Activated T-cell treated with anti-CD3 and anti-CD28 coated beads, Interleukin-2, amount 50 U/mL, for 72 hours (primary cell): Measurements from ENCODE around the gene GPR34. TPM values are rescaled to one million over a fixed set of nuclear protein-coding genes. Genes with fewer than 3 reads are reported as not detected.
"Not testable (repeated sequence)": the region's sequence is repeated elsewhere in the genome, so short reads cannot be mapped to it uniquely, and the experiment has no call there.

ENCODE experiments used
- ATAC-seq, 2 donors: fragments of 150-1000 bp; cut with Tn5 transposase; replicated peaks in 1 of 2; 2 replicates each; pipeline ENCODE4 v1.10.0; 2021; ENCODE audit warnings: moderate library complexity in 2 of 2, mild to moderate bottlenecking in 1 of 2
- DNase-seq, 2 donors: peaks; one replicate each; pipeline ENCODE4 v3.0.0; 2021 to 2022; ENCODE audit warnings: mixed read lengths in 1 of 2
- H3K27ac Mint-ChIP-seq: one replicate; pipeline ENCODE4 v1.8.0; 2022; ENCODE audit warnings: mild to moderate bottlenecking, moderate library complexity, mixed read lengths
- H3K27me3 Mint-ChIP-seq: one replicate; pipeline ENCODE4 v1.8.0; 2022; ENCODE audit warnings: low read depth, mixed read lengths
- H3K36me3 Mint-ChIP-seq, 2 donors: one replicate each; pipeline ENCODE4 v1.8.0; 2022; ENCODE audit warnings: mixed read lengths in 2 of 2, mild to moderate bottlenecking in 1 of 2; ENCODE audit not compliant: insufficient read depth in 2 of 2
- H3K4me1 Mint-ChIP-seq: one replicate; pipeline ENCODE4 v1.8.0; 2022; ENCODE audit warnings: low read depth, mixed read lengths
- H3K4me3 Mint-ChIP-seq, 2 donors: one replicate each; pipeline ENCODE4 v1.8.0; 2022; ENCODE audit warnings: mild to moderate bottlenecking in 2 of 2, mixed read lengths in 2 of 2, moderate library complexity in 2 of 2
- H3K9me3 Mint-ChIP-seq, 2 donors: one replicate each; pipeline ENCODE4 v1.8.0; 2022; ENCODE audit warnings: mixed read lengths in 2 of 2
- total RNA-seq, 2 donors: library from RNA; stranded (reverse); gene quantifications; one replicate each; pipeline ENCODE4 v1.2.3, GENCODE V29; 2022

GPR34 gene
- total RNA-seq, 2 donors from 2014 or later, result 0.51 to 0.58 TPM

- Mint-ChIP-seq H3K27me3 (peaks cover 14% of the 10 kb centered on the region), H3K4me1 (peaks cover 33% of the 10 kb centered on the region)
Measured at GRCh38 chrX:41672643-41673042, 16.1 kb upstream of the GPR34 start.

GRCh38 chrX:41676361-41676760 lies 12.4 kb upstream of the GPR34 start:
- Mint-ChIP-seq H3K4me1 (peaks cover 13% of the 10 kb centered on the region), H3K27me3 (peaks cover 15% of the 10 kb centered on the region)
- not testable (repeated sequence) for DNase-seq, H3K36me3 Mint-ChIP-seq, ATAC-seq, H3K4me3 Mint-ChIP-seq, H3K9me3 Mint-ChIP-seq, H3K27ac Mint-ChIP-seq

More at GRCh38 chrX:41672643-41673042, 16.1 kb upstream of the GPR34 start:
- H3K9me3 Mint-ChIP-seq, result no peaks in the 10 kb centered on the region
- no peak overlapping the region for H3K27ac Mint-ChIP-seq
- ATAC-seq (peak; percentile 87 to 95), DNase-seq (no peak)
- peaks cover 3 to 4% of the 10 kb centered on the region in 2 donors for H3K36me3 Mint-ChIP-seq
- peak overlapping the region in 1 of 2 donors; percentile 6 for H3K4me3 Mint-ChIP-seq

- DNase-seq (no peak), ATAC-seq (no peak)
- Mint-ChIP-seq H3K9me3 (no peaks in the 10 kb centered on the region), H3K4me1 (peaks cover 5% of the 10 kb centered on the region), H3K4me3 (no peak overlapping the region), H3K27me3 (peaks cover 8% of the 10 kb centered on the region), H3K36me3 (peaks cover 2 to 4% of the 10 kb centered on the region in 2 donors), H3K27ac (no peak overlapping the region)
Measured at GRCh38 chrX:41677183-41678060, 11.4 kb upstream of the GPR34 start.

- no peaks in the 10 kb centered on the region for H3K9me3 Mint-ChIP-seq
- DNase-seq (no peak), ATAC-seq (no peak)
- peaks cover 0 to 5% of the 10 kb centered on the region in 2 donors for H3K36me3 Mint-ChIP-seq
- no peak overlapping the region for H3K4me3 Mint-ChIP-seq
- peaks cover 11% of the 10 kb centered on the region for H3K27me3 Mint-ChIP-seq
- no peak overlapping the region for H3K27ac Mint-ChIP-seq
- peaks cover 17% of the 10 kb centered on the region for H3K4me1 Mint-ChIP-seq
Measured at GRCh38 chrX:41684138-41684537, 4.6 kb upstream of the GPR34 start.

- H3K36me3 Mint-ChIP-seq, result peaks cover 0 to 5% of the 10 kb centered on the region in 2 donors
- H3K4me3 Mint-ChIP-seq, result no peak overlapping the region
- no peaks in the 10 kb centered on the region for H3K9me3 Mint-ChIP-seq
- no peak overlapping the region for H3K27ac Mint-ChIP-seq
- peaks cover 11% of the 10 kb centered on the region for H3K27me3 Mint-ChIP-seq
- ATAC-seq (no peak), DNase-seq (no peak)
- H3K4me1 Mint-ChIP-seq, result peaks cover 17% of the 10 kb centered on the region
Measured at GRCh38 chrX:41684940-41685339, 3.8 kb upstream of the GPR34 start.

- Mint-ChIP-seq H3K36me3 (peaks cover 0 to 3% of the 10 kb centered on the region in 2 donors), H3K27me3 (peaks cover 11% of the 10 kb centered on the region), H3K27ac (no peak overlapping the region), H3K4me3 (peak overlapping the region in 1 of 2 donors; percentile 36), H3K4me1 (peaks cover 17% of the 10 kb centered on the region), H3K9me3 (no peaks in the 10 kb centered on the region)
- ATAC-seq, result peak; percentile 43 to 49
- DNase-seq, result no peak
Measured at GRCh38 chrX:41686788-41687187, 2.0 kb upstream of the GPR34 start.

- Mint-ChIP-seq H3K27me3 (peaks cover 13% of the 10 kb centered on the region), H3K27ac (no peak overlapping the region), H3K4me1 (peaks cover 26% of the 10 kb centered on the region), H3K9me3 (no peaks in the 10 kb centered on the region), H3K4me3 (peak overlapping the region; percentile 10 to 41), H3K36me3 (peaks cover 0 to 3% of the 10 kb centered on the region in 2 donors)
- no peak for DNase-seq
- ATAC-seq, result no peak
Measured at GRCh38 chrX:41688156-41688555, 617 bp upstream of the GPR34 start.

GRCh38 chrX:41689711-41690110 lies 938 bp downstream of the GPR34 start:
- Mint-ChIP-seq H3K4me1 (peaks cover 38% of the 10 kb centered on the region), H3K4me3 (no peak overlapping the region), H3K27ac (no peak overlapping the region), H3K27me3 (peaks cover 21% of the 10 kb centered on the region), H3K36me3 (peaks cover 0 to 3% of the 10 kb centered on the region in 2 donors), H3K9me3 (no peaks in the 10 kb centered on the region)
- ATAC-seq (no peak), DNase-seq (no peak)

GRCh38 chrX:41692162-41692749 lies 3.5 kb downstream of the GPR34 start:
- Mint-ChIP-seq H3K36me3 (no peaks in the 10 kb centered on the region), H3K4me3 (no peak overlapping the region), H3K27ac (no peak overlapping the region), H3K4me1 (peaks cover 44% of the 10 kb centered on the region), H3K27me3 (peaks cover 18% of the 10 kb centered on the region), H3K9me3 (no peaks in the 10 kb centered on the region)
- DNase-seq (no peak), ATAC-seq (no peak)

- H3K4me3 Mint-ChIP-seq, result peak overlapping the region in 1 of 2 donors; percentile 58
- no peak for ATAC-seq
- H3K36me3 Mint-ChIP-seq, result no peaks in the 10 kb centered on the region
- H3K27me3 Mint-ChIP-seq, result peaks cover 14% of the 10 kb centered on the region
- no peaks in the 10 kb centered on the region for H3K9me3 Mint-ChIP-seq
- DNase-seq, result no peak
- H3K4me1 Mint-ChIP-seq, result peaks cover 40% of the 10 kb centered on the region
- H3K27ac Mint-ChIP-seq, result peak overlapping the region; percentile 57
Measured at GRCh38 chrX:41693024-41693423, 4.3 kb downstream of the GPR34 start.

- Mint-ChIP-seq H3K27me3 (peaks cover 10% of the 10 kb centered on the region), H3K9me3 (no peaks in the 10 kb centered on the region), H3K36me3 (no peaks in the 10 kb centered on the region), H3K4me1 (peaks cover 30% of the 10 kb centered on the region), H3K27ac (peak overlapping the region; percentile 33), H3K4me3 (peak overlapping the region in 1 of 2 donors; percentile 31)
- peak; percentile 19 to 21 for DNase-seq
- peak; percentile 62 to 82 for ATAC-seq
Measured at GRCh38 chrX:41695426-41695825, 6.7 kb downstream of the GPR34 start.

- Mint-ChIP-seq H3K9me3 (no peaks in the 10 kb centered on the region), H3K36me3 (peaks cover 0 to 2% of the 10 kb centered on the region in 2 donors), H3K4me1 (peaks cover 30% of the 10 kb centered on the region), H3K27ac (peak overlapping the region; percentile 42), H3K27me3 (peaks cover 5% of the 10 kb centered on the region), H3K4me3 (peak overlapping the region in 1 of 2 donors; percentile 36)
- peak; percentile 85 to 86 for ATAC-seq
- DNase-seq, result no peak
Measured at GRCh38 chrX:41703574-41704029, 14.8 kb downstream of the GPR34 start.

GRCh38 chrX:41705042-41705441 lies 16.3 kb downstream of the GPR34 start:
- DNase-seq (no peak), ATAC-seq (no peak)
- Mint-ChIP-seq H3K27me3 (peaks cover 5% of the 10 kb centered on the region), H3K4me3 (peak overlapping the region in 1 of 2 donors; percentile 22), H3K27ac (no peak overlapping the region), H3K9me3 (no peaks in the 10 kb centered on the region), H3K36me3 (peaks cover 0 to 2% of the 10 kb centered on the region in 2 donors), H3K4me1 (peaks cover 31% of the 10 kb centered on the region)
